Lung (tissue), 12 donors: ENCODE data around the gene ADRA2B. TPM values are rescaled to one million over a fixed set of nuclear protein-coding genes. Genes with fewer than 3 reads are reported as not detected.

Source experiments
- ATAC-seq: fragments of 200-7000 bp; cut with Tn5 transposase; one replicate; pipeline ENCODE4 v1.9.1; 2020; ENCODE audit warnings: moderate number of reproducible peaks; ENCODE audit not compliant: insufficient read depth, low FRiP score
- DNase-seq, 3 donors: peaks; one replicate each; pipeline ENCODE4 v3.0.0-alpha.2; 2013 to 2017
- H3K27ac ChIP-seq, 2 donors: one replicate each; pipeline ENCODE4 v1.5.1; 2013; ENCODE audit warnings: mild to moderate bottlenecking in 2 of 2, moderate library complexity in 2 of 2, control low read depth in 1 of 2, inconsistent platforms in 1 of 2, low read depth in 1 of 2, low read length in 1 of 2
- H3K27me3 ChIP-seq, 3 donors: one replicate each; pipeline ENCODE4 v1.5.1; 2013; ENCODE audit warnings: low read length in 2 of 3; ENCODE audit not compliant: control insufficient read depth in 3 of 3, insufficient read depth in 3 of 3
- H3K36me3 ChIP-seq, 4 donors: one replicate each; pipeline ENCODE4 v1.5.1; 2013; ENCODE audit warnings: low read length in 4 of 4, mild to moderate bottlenecking in 1 of 4, moderate library complexity in 1 of 4; ENCODE audit not compliant: control insufficient read depth in 4 of 4, insufficient read depth in 4 of 4
- H3K4me1 ChIP-seq, 5 donors: one replicate each; pipeline ENCODE4 v1.5.1; 2013; ENCODE audit warnings: low read length in 5 of 5, mild to moderate bottlenecking in 2 of 5, moderate library complexity in 1 of 5; ENCODE audit not compliant: control insufficient read depth in 5 of 5, insufficient read depth in 5 of 5
- H3K4me3 ChIP-seq: one replicate; pipeline ENCODE4 v1.5.1; 2013; ENCODE audit warnings: mild to moderate bottlenecking, control low read depth, moderate library complexity
- H3K9ac ChIP-seq, 2 donors: one replicate each; pipeline ENCODE4 v1.5.1; 2013; ENCODE audit warnings: low read length in 2 of 2, control low read depth in 1 of 2; ENCODE audit not compliant: insufficient read depth in 1 of 2
- H3K9me3 ChIP-seq, 4 donors: one replicate each; pipeline ENCODE4 v1.5.1; 2013; ENCODE audit warnings: low read length in 3 of 4, mild to moderate bottlenecking in 1 of 4, moderate library complexity in 1 of 4; ENCODE audit not compliant: control insufficient read depth in 4 of 4, insufficient read depth in 3 of 4
- WGBS, 2 donors: extraction: QIAGEN DNeasy Blood & Tissue Kit; methylation state at CpG; one replicate each; pipeline ENCODE4 v1.1.7; 2013; 5-methylcytosine and 5-hydroxymethylcytosine counted together
- polyA plus RNA-seq, 2 donors: library from polyadenylated mRNA; stranded (reverse); fragments of 200-250 nt; gene quantifications; one replicate each; pipeline ENCODE4 v1.2.1, GENCODE V29; 2013
- total RNA-seq, 2 donors: library from RNA; depleted of rRNA in 1 of 2; stranded (reverse); fragments of >200 nt in 1 of 2; gene quantifications; one replicate each; pipeline ENCODE4 v1.2.1, GENCODE V29; 2014 to 2021
- TF ChIP-seq, protein P1 (sequence below): IDR thresholded peaks from 2 replicates; pipeline ENCODE4 v1.5.1; 2012; ENCODE audit warnings: mild to moderate bottlenecking; ENCODE audit errors: control extremely low read depth, extremely low read depth
- donor health status: control.
- donor health status: control.
- donor health status: Bipolar disorder and iron deficiency.
- donor health status: healthy.
- donor health status: DM: yes; HTN: yes; CAD: no.

The ADRA2B gene
- total and polyA plus RNA-seq, 4 donors = 0.21 to 0.88 (median 0.28) TPM

DNA sequence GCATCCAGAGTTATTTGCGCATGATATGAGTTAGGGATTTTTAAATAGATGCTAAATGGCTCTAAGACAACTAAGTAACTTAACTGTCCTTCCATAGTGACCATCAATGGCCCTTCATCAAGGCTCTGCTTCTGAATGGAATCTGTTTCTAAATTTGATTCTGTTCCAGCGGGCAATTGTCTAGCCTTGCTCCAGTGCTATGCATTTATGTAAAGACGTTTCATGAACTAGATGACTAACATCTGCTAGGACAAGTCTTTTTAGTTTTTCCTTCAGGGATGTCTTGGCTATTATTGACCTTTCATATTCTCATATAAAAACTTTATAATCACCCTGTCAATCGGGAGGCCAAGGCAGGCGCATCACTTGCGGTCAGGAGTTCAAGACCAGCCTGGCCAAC, 12.1 kb upstream of the ADRA2B start:
- Histone ChIP-seq H3K4me1 (no peaks in the 10 kb centered on the region), H3K4me3 (no peak overlapping the region), H3K9me3 (no peaks in the 10 kb centered on the region), H3K27ac (no peak overlapping the region), H3K9ac (no peak overlapping the region), H3K36me3 (no peaks in the 10 kb centered on the region), H3K27me3 (no peaks in the 10 kb centered on the region)
- no peak for ATAC-seq
- TF ChIP-seq, protein P1, sequence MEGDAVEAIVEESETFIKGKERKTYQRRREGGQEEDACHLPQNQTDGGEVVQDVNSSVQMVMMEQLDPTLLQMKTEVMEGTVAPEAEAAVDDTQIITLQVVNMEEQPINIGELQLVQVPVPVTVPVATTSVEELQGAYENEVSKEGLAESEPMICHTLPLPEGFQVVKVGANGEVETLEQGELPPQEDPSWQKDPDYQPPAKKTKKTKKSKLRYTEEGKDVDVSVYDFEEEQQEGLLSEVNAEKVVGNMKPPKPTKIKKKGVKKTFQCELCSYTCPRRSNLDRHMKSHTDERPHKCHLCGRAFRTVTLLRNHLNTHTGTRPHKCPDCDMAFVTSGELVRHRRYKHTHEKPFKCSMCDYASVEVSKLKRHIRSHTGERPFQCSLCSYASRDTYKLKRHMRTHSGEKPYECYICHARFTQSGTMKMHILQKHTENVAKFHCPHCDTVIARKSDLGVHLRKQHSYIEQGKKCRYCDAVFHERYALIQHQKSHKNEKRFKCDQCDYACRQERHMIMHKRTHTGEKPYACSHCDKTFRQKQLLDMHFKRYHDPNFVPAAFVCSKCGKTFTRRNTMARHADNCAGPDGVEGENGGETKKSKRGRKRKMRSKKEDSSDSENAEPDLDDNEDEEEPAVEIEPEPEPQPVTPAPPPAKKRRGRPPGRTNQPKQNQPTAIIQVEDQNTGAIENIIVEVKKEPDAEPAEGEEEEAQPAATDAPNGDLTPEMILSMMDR = no peak
- DNase-seq = no peak
- 88 to 89% methylated on average over 6 of the region's 6 CpGs for WGBS, 2 donors

DNA sequence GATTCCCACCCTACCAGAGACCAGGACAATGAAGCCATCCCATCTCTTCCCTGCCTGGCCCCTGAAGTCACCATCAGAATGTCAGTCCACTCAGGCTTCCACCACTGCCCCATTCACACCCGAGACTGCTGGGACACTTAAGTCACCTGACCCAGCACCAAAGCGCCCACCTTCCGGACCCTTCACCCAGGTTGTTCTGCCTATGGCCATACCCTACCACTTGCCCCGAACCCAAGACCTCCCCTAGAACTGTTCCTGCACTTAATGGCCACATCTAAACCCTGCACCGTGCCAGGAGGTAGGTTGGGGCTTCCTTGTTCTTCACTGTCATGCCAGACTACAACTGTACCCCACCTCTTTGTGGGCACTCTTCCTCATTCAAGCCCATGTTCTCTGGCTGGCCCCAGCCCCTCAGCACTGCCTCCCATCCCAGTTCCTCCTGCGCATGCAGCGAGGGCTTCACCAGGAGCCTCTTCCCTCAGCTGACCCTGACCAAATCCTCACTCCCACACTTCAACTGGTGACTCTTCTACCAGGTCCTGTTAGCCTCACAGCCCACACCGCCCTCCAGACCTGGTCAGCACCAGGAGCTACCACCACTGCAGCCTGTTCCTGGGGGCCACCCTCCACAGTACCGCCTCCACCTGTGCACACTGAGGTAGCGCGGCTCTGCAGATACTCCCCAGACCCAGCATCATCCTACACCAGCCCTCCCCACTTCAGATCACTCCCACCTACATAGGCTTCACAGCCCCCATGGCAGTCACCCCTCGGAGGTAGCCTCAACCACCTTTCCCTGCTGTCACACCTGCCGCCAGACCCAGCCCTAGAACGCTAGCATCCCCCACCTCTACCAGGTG, 8.3 kb upstream of the ADRA2B start:
- Histone ChIP-seq H3K36me3 (no peaks in the 10 kb centered on the region), H3K27me3 (peaks cover 0 to 5% (median 4%) of the 10 kb centered on the region in 3 donors), H3K9me3 (peaks cover 0 to 2% (median 0%) of the 10 kb centered on the region in 4 donors), H3K9ac (no peak overlapping the region), H3K4me1 (no peaks in the 10 kb centered on the region), H3K4me3 (no peak overlapping the region), H3K27ac (no peak overlapping the region)
- no peak for DNase-seq
- TF ChIP-seq, protein P1 = no peak
- 93% methylated on average over 14 of the region's 14 CpGs for WGBS, 2 donors
- no peak for ATAC-seq

DNA sequence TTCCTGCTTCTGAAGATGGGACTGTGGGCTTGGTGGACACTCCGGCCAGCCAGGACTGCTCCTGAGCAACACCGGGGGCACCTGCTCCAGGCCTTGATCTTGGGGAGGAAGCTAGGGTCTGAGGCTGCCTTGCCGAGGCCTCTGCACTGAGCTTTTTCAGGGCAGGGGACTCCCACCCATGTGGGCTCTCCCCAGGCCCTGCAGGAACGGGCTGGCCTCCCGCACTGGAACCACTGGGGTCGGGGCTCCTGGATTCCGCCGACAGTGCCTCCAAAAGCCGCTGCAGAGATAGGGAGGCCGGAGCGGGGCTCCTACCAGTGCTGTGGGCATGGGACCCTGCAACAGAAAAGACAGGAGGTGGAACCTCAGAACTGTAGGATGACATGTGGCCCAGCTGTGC, 7.6 kb upstream of the ADRA2B start:
- TF ChIP-seq, protein P1 = no peak
- Histone ChIP-seq H3K9me3 (peaks cover 0 to 2% (median 0%) of the 10 kb centered on the region in 4 donors), H3K9ac (no peak overlapping the region), H3K36me3 (no peaks in the 10 kb centered on the region), H3K4me1 (no peaks in the 10 kb centered on the region), H3K27ac (no peak overlapping the region), H3K27me3 (peaks cover 0 to 10% (median 5%) of the 10 kb centered on the region in 3 donors), H3K4me3 (no peak overlapping the region)
- WGBS, 2 donors = 91 to 96% methylated on average over 9 to 11 of the region's 11 CpGs
- ATAC-seq = no peak
- DNase-seq = no peak
